Activated naive CD8-positive, alpha-beta T cell treated with anti-CD3 and anti-CD28 coated beads, Interleukin-2, amount 10 ng/mL, durations not matched to agents 7 days and 5 days (primary cell): ENCODE data around the gene COG8. TPM values are rescaled to one million over a fixed set of nuclear protein-coding genes. Genes with fewer than 3 reads are reported as not detected.

ENCODE experiments used
- ATAC-seq: fragments of 150-1000 bp; cut with Tn5 transposase; one replicate; pipeline ENCODE4 v1.10.0; 2021; ENCODE audit warnings: low read depth, moderate library complexity
- POLR2A ChIA-PET: fragments of 350-600 bp; sonication (Branson Sonifier 250); formaldehyde crosslinking; loops from one replicate; lab custom pipeline; 2021; ENCODE audit warnings: antibody characterized with exemption; lab: Charles Lee
- DNase-seq: peaks from one replicate; pipeline ENCODE4 v3.0.0; 2021
- H3K27ac Mint-ChIP-seq: one replicate; pipeline ENCODE4 v1.8.0; 2022; ENCODE audit warnings: mild to moderate bottlenecking, mixed read lengths
- H3K27me3 Mint-ChIP-seq: one replicate; pipeline ENCODE4 v1.8.0; 2022; ENCODE audit warnings: mild to moderate bottlenecking, moderate library complexity, mixed read lengths
- H3K36me3 Mint-ChIP-seq: one replicate; pipeline ENCODE4 v1.8.0; 2021; ENCODE audit warnings: mild to moderate bottlenecking, mixed read lengths
- H3K4me1 Mint-ChIP-seq: one replicate; pipeline ENCODE4 v1.8.0; 2021; ENCODE audit warnings: mixed read lengths
- H3K4me3 Mint-ChIP-seq: one replicate; pipeline ENCODE4 v1.8.0; 2022; ENCODE audit warnings: mild to moderate bottlenecking, moderate library complexity, mixed read lengths
- H3K9me3 Mint-ChIP-seq: one replicate; pipeline ENCODE4 v1.8.0; 2021; ENCODE audit warnings: mixed read lengths
- total RNA-seq, 2 experiments: library from RNA; stranded (reverse); gene quantifications; one replicate each; pipeline ENCODE4 v1.2.3, GENCODE V29; 2021

Gene COG8
- total RNA-seq, 2 experiments from 2014 or later: 42.5 to 43.9 TPM

DNA sequence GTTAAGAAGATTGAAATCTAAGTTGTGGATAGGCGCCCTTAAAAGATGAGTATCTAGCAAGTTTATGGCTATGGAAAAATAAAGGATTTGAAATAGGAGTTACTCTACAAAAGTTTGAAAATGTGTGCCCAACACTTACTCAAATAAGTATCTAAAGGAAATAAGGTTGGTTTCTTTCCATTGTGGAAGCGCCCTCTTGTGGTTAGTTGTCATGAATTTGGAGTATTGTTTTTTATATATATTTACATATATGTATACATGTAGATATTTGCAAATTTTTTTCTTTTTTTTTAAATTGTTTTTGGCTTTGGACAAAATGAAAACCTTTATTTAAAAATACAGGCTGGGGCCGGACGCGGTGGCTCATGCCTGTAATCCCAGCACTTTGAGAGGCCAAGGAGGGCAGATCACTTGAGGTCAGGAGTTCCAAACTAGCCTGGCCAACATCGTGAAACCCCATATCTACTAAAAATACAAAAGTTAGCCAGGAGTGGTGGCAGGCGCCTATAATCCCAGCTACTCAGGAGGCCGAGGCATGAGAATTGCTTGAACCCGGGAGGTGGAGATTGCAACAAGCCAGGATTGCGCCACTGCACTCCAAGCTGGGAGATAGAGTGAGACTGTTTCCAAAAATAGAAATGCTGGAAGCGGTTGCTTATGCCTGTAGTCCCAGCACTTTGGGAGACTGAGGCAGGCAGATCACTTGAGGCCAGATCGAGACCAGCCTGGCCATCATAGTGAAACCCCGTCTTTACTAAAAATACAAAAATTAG is 52.2 kb downstream of the COG8 start:
- no peaks in the 10 kb centered on the region for H3K27me3 Mint-ChIP-seq
- no peak overlapping the region for H3K27ac Mint-ChIP-seq
- H3K36me3 Mint-ChIP-seq: no peaks in the 10 kb centered on the region
- POLR2A ChIA-PET: interaction anchor here (0.8 to 1.2 kb wide), 2 partner anchors 99 to 137 kb away, joined by 5 to 6 read pairs; no protein-coding TSS in a partner anchor
- peaks cover 2% of the 10 kb centered on the region for H3K4me1 Mint-ChIP-seq
- no peaks in the 10 kb centered on the region for H3K9me3 Mint-ChIP-seq
- no peak overlapping the region for H3K4me3 Mint-ChIP-seq
- no peak for ATAC-seq
- no peak for DNase-seq

DNA sequence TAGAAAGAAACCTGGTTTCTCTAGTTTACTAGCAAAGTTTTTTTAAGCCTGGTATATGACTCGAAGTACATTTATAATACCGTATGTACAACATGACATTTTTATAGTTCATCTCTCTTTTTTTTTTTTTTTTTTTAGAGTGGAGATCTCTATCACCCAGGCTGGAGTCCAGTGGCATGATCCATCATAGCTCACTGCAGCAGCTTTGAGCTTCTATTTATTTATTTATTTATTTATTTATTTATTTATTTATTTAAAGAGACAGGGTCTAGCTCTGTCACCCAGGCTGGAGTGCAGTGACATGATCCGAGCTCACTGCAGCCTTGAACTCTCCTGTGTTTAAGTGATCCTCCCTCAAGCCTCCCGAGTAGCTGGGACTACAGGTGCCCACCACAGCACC is 54.1 kb downstream of the COG8 start:
- ATAC-seq (no peak), DNase-seq (no peak)
- POLR2A ChIA-PET: interaction anchor here (0.7 kb wide), 1 partner anchor 167 kb away, joined by 4 read pairs; no protein-coding TSS in a partner anchor
- Mint-ChIP-seq H3K27ac (no peak overlapping the region), H3K36me3 (no peaks in the 10 kb centered on the region), H3K4me3 (no peak overlapping the region), H3K4me1 (peaks cover 2% of the 10 kb centered on the region), H3K27me3 (no peaks in the 10 kb centered on the region), H3K9me3 (no peaks in the 10 kb centered on the region)

DNA sequence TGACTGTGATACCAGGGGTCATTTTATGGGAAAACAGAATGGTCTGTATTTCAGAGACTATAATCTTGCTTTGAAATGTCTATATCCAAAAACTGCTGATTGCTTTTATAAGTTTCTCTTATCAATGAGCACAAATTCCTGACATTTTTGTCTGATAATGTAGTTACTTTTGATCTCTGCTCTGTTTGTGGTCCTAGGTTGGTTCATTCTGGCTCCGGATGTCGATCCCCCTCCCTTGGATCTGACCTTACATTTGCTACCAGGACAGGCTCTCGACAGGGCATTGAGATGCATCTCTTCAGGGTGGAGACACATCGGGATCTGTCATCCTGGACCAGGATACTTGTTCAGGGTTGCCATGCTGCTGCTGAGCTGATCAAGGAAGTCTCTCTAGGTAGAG is 55.5 kb downstream of the COG8 start:
- Mint-ChIP-seq H3K36me3 (no peaks in the 10 kb centered on the region), H3K4me3 (no peak overlapping the region), H3K4me1 (peaks cover 2% of the 10 kb centered on the region), H3K9me3 (no peaks in the 10 kb centered on the region), H3K27me3 (no peaks in the 10 kb centered on the region), H3K27ac (no peak overlapping the region)
- no peak for DNase-seq
- POLR2A ChIA-PET: no interaction called here
- ATAC-seq: no peak

DNA sequence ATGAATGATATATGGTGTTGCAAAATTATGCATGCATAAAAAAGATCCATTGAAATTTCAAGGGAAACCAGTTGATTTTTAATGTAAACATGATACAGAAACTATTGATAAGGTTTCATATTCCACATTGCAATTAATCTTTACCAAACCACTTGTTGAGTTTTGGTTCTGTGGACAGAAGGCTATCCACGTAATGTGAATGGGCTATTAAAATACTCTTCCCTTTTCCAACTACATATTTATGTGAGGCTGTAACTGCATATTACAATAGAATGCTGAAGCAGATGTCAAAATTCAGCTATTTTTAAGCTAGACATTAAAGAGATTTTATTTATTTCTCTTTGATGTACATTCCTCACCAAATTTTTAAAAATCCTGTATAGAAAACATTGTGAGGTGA is 62.0 kb downstream of the COG8 start:
- Mint-ChIP-seq H3K36me3 (peaks cover 3% of the 10 kb centered on the region), H3K4me1 (no peaks in the 10 kb centered on the region), H3K4me3 (no peak overlapping the region), H3K27ac (no peak overlapping the region), H3K27me3 (no peaks in the 10 kb centered on the region), H3K9me3 (no peaks in the 10 kb centered on the region)
- no peak for DNase-seq
- ATAC-seq: no peak
- POLR2A ChIA-PET: no interaction called here

Other genes starting within 250 kb of the COG8 start
- 1 to 10 TPM; 1.2 to 1.6 TPM for gene HAS3, start 233.9 kb downstream of the COG8 start, total RNA-seq
- gene CHTF8, start 207.0 kb downstream of the COG8 start, total RNA-seq: 100 to 1,000 TPM; 126 to 132 TPM
- gene UTP4, start 206.9 kb downstream of the COG8 start, total RNA-seq: 10 to 100 TPM; 40.5 to 41.4 TPM
- 10 to 100 TPM; 19.1 to 24.1 TPM for gene SNTB2, start 152.4 kb downstream of the COG8 start, total RNA-seq
- gene VPS4A, start 28.2 kb downstream of the COG8 start, total RNA-seq: 10 to 100 TPM; 38.6 to 41.8 TPM
- 10 to 100 TPM; 12.6 to 14.5 TPM for gene PDF, start 9.0 kb downstream of the COG8 start, total RNA-seq
- 10 to 100 TPM; 30.7 to 39.5 TPM for gene NIP7, start 208 bp upstream of the COG8 start, total RNA-seq
- gene TMED6, start 12.2 kb upstream of the COG8 start, total RNA-seq: 1 to 10 TPM; 2.1 to 2.2 TPM
- 10 to 100 TPM; 50.8 to 52.7 TPM for gene TERF2, start 46.4 kb upstream of the COG8 start, total RNA-seq
- 100 to 1,000 TPM; 125 to 131 TPM for gene CYB5B, start 85.1 kb upstream of the COG8 start, total RNA-seq
- 10 to 100 TPM; 21.7 to 24.8 TPM for gene NFAT5, start 226.4 kb upstream of the COG8 start, total RNA-seq